NCI-H1436 treated with DMSO at 0.1 percent for 48 hours (cell line): ENCODE data around the gene NCKAP5.

Source experiments
- DNase-seq: peaks from one replicate; lab custom pipeline; 2025; lab: John Stamatoyannopoulos, UW

Gene NCKAP5

DNA sequence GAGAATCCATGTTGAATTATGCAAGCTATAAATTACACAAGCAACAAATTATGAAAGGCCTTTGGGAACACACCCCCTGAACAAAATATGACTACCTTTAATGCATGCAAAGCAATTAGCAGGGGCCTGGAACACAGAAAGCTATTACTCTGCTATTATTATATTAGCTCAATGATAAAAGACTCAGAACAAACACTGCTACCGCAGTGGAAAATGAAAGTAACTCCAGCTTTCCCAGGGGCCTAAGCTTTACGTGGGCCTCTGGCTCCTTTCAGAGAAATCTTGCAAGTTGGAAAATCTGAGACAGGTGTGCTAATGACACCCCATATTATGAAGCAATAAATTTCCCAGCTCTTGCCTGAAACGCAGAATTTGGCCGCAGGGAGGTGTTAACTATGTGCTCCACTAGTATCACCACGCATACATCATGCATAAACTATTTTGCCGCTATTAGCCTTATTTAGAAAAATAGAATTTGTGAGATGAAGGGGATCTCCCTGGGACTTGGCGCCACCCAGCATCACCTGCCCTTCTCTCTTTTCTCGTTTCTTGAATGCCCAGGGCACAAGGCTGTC, 576.7 kb downstream of the NCKAP5 start:
- peak; percentile 10 for DNase-seq

DNA sequence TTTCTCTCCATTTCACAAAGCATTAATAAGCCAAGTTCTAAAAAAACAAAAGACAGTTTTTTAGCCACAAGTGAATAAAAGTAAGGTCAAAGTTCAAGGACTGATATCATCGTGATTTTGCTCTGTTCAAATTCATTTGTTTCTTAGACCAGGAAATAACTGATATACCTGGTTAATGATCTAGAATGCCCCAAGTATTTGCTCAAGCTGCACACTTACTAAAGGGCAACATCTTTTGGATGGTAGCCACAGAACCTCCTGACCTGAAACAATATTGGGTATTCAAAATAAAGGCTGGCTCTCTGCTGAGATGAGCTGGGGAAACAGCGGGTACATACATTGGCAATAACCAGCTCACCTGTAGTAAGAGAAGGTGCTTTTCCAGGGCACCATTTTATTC, 583.5 kb downstream of the NCKAP5 start:
- DNase-seq: no peak

DNA sequence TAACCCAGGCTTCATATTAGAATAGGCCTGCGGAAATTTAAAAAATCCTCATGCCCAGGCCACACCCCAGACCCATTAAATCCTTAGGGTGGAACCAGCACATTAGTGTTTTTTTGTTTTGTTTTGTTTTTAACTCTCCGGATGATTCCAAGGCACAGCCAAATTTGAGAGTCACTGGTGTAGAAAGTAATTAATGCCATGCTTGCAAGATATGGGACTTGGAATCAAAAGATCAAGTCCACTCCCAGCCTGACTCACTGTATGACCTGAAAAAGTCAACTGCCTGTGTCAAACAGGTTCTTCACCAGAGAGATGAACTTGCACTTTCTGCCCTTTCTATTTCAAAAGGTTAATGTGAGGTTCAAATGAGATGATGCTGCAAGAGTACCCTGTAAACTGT, 588.0 kb downstream of the NCKAP5 start:
- no peak for DNase-seq

DNA sequence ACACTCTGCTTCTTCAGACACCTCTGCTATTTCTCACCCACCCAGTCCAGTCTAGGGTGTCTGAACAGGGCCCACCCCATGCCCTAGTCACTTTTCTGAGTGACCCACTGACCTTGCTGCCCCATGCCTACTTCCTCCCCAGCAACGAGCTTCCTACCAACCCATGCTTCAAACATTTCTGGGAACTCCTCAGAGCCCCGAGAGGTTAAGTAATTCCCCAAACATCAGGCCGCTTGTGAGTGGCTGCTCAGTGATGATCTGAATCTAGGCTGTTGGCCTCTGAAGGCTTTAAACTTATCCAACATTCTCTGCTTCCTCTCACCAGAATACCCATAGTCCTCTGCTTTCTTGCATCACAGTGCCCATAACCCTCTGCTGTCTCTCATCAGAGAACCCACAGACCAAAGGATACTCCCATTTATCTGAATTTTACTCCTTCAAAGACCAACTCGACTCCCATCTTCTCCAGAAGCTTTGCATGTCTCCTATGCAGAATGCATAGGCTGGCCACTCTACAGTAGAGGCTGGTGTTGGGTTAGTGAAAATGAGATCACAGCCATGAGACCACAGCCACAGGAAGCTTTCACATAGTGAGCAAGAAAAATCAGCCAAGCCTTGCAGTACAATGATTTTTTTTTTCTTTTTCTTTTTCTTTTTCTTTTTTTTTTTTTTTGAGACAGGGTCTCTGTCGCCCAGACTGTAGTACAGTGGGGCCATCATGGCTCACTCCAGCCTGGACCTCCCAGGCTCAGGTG, 588.7 kb downstream of the NCKAP5 start:
- no peak for DNase-seq

DNA sequence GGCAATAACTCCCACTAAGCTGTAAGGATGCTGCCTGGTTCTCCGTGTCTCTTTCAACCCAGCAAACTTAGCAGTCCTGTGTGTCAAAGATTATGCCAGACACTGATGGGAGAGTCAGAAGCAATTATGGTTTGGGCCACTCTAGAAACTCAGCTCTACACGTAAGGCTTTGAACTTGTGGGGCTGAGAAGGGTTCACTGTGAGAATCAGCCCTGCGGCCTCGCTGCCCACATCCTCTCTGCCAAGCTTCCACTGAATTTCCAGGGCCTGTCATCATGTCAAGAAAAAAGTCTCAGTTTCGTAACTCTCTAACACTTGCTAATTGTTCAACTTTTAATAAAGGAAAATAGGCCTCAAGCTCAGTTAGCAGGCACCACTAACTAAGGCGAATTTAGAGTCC, 589.4 kb downstream of the NCKAP5 start:
- no peak for DNase-seq

DNA sequence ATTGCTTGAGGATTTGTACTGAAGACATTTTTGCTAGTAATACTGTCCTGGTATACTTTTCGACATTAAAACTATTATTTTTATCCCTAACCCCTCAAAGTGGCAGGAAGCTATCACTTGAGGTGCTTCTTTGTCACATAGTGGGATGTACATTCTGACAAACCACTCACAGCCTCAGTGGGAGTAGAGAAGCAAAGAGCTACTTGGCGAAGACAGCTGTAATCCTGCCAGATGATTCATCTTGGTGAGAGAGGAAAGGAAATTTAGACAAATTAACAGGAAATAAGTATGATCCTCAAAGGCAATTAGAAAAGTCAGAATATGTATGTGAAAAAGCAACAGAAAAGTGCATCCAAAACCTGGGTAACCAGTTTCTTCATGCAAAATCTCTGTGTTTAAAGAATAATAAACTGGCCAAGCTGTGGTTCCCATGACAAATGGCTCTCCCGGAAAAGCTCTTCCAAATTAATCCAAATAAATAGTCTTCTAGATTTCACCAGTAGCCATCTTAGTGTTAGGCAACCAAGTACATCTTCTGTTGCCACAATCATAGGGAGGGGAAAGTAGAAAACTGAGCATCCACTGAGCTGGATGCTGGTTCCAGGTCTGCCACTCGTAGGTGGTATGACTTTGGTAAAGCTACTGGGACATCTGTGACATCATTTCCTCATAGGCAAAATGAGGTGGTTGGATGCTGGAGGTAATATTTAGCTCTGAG, 590.3 kb downstream of the NCKAP5 start:
- no peak for DNase-seq

DNA sequence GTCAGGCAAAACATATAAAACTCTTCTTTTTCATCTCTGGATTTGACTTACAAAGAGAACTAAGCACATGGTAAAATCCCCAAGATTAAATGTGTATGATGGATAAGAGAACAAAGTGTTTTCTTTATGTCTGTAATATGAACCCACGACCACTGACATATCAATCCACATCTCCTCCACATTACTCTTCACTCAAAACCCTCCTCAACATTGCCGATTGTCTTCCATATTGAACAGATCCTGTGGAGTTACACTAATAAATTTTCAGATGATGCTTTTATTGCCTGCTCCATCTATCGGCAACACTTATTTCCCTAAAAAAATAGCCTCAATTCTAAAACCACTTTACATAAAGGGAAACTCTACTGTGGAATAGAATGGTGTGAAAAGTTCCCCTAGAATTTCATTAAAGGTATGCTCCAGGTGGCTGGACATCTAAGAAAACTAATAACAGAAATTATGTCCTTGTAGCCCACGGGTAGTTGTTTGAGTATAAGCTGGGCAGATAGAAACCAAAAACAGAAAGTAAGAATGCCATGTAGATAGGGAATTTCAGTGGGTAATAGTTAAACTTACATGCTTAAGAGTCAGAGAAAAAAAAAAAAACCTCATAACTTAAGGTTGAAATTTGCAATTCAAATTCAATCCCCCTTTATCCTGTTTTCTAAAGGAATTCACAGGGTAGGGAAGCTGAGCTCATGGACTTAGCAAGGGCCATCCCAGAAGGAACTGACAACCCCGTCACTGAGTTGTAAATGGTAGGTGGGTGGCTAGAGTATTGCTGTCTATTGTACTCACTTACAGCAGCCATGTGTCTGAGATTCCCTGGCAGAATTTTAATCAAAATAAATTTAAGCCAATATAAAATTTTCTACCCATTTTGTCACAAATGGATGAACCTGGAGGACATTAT, 592.8 kb downstream of the NCKAP5 start:
- DNase-seq: no peak

DNA sequence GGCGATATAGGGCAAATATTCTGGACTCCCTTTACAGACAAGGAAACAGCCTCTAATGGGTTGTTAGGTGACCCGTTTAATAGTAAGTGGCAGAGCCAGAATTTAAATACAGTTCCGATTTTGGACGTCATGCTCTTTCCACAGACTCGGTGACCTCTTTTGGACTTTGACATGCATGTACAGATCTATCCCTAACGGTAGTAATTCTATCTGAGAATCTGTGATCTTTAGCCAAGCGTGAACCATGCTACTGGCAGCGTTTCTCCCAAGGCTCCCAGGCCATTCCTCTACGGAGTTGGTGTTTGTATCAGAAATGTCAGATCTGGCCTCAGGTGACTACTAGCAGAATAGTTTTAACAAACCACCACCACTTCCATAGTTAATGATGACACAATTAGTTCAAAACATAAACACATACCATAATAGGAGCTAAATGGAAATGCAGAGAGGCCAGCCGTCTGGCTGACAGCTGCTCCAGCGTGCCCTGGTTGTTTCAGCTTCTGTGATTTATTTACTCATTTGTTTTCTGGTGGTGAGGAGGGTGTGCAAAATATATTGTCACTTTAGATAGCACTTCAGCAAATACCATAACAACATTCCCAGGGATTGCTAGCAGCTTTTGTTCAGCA, 593.7 kb downstream of the NCKAP5 start:
- no peak for DNase-seq

DNA sequence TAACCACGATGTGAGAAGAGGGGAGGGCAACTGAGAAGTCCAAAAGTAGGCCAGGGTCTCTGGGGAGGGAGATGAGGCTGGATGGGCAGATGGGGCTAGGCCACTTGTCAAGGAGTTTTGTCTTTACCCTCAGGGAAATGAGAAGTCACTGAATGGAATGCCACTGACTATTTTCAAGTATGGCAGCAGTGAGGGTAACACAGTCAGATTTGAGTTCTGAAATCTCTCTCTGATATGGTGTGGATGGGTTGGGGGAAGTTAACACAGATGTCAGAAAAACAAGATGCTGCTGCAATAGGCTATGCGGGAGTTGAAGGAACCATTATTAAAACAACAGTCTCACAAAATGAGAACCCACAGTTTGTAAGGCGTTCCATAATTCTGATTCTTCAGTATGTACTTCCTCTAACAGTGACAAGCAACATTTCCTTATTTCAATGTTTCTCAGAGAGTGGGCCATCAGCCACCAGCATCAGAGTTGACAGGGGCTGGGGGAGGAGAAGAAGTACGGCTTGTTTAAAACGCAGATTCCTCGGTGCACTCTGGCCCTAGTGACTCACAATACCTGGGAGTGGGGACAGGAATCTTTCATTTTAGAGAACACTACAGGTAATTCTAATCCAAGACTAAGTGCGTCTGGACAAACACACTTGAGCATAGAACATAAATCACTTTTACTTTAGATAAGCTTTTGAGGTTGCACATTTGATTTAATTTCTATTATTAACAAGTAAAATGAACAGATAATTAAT, 596.8 kb downstream of the NCKAP5 start:
- no peak for DNase-seq

DNA sequence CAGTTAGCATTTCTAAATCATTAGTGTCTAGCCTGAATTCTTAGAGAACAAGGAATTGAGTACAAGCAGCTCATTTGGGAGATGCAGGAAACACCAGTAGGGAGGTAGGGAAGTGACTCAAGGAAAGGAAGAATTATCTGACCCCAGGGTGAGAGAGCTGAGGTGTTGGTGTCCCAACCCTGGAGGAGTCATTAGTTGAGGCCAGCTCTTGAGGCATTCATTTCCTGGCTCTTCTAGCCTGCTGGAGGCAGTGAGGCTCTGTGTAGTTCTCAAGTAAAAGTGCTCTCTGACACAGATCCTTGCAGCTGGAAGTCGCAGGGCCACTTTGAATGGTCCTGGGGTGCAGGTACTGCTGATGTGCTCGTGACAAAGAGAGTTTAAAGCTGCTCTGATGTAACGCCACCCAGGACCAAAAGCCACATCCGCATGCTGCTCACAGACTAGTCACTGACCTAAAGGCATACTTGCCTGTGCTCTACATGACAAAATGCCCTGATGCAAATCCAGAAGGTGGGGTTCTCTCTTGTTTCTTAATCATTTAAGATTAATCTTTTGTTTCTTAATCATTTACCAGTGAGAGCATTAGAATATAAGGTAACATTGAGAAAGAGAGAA, 598.8 kb downstream of the NCKAP5 start:
- no peak for DNase-seq

DNA sequence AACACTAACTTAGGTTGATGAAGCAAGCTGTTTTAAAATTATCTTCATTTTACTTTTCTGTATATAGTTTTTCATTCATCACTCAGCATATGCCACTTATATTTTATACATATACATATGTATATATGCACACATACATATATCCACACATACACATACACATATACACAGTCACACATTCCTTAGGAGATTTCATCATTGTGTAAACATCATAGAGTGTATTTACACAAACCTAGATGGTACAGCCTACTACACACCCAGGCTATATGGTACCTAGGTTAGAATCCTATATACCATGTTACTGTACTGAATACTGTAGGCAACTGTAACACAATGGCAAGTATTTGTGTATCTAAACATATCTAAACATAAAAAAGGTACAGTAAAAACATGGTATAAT, 602.8 kb downstream of the NCKAP5 start:
- DNase-seq: no peak

DNA sequence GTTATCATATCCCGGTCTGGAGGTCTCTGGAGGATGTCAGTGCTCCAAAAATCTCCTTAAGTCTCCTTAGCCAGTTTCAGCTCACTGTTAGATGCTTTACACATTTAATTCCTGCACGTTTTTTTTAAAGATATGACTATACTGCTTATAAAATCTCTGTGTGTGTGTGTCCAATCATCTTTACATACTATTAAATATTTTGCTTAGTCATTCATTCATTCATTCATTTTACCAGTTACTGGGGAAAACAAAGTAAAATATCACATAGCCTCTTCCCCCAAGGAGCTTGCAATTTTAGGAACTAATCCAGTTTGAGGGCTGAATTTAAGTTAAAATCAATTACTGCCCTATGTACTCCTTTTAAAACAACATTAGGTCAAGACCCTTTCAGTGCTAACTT, 605.1 kb downstream of the NCKAP5 start:
- no peak for DNase-seq

DNA sequence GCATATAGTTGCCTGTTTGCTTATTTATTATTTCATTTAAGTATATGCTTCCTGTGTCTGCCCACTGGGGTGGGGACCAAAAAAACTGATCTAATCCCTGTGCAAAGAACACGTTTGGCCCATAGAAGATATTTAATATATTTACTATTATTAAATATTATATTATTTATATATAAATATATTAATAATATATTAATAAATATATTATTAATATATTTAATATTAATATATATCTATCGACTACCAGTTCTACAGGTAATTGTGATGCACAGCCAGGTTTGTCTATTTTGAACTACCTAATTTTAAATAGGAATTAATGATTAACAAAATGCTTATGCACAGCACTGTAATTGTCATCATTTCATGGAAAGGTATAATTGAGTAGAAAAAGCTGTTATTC, 609.4 kb downstream of the NCKAP5 start:
- DNase-seq: no peak

DNA sequence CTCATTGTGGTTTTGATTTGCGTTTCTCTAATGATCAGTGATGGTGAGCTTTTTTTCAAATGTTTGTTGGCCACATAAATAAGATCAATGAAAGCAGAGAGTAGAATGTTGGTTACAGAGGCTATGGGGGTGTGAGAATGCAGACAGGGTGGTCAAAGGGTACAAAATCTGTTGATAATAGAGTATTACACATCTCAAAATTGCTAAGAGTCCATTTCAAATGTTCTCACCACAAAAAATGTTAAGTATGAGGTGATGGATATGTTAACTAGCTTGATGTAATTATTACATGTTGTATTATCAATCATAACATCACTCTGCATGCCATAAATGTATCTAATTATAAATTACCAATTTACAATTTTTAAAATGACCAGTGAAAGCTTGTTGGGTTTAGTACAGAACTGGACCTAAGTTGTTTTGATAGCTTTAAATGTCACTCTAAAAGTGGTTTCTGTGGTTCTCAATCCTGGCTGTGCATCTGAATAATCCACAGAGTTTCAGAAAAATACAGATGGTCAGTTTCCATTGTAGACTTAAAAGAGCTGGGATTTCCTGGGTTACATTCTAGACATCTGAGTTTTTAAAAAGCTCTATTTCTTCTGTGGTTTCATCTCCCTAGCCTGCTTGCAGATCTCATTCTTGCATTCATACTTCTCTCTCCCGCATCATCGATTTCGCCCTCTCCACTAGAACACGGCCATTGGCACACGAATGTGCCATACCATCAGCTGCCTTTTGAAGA, 612.2 kb downstream of the NCKAP5 start:
- no peak for DNase-seq

DNA sequence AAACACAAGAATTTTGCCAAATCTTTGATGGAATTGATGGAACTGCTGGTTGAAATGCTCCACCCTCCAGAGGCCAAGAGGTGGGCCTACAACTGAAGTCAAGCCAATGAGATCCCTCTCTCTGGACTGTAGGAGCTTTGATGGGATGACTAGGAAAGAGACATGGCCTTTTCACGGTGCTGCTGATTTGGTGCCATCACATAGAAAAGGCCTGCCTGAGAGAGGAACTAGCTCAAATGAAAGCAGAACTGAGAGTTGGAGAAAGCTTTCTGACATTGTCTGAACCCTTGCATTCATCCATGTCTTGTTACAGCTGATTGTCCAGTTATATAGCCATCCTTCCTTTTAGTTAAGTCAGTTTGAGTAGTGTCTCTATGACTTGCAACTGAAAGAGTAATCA, 614.5 kb downstream of the NCKAP5 start:
- DNase-seq: no peak

DNA sequence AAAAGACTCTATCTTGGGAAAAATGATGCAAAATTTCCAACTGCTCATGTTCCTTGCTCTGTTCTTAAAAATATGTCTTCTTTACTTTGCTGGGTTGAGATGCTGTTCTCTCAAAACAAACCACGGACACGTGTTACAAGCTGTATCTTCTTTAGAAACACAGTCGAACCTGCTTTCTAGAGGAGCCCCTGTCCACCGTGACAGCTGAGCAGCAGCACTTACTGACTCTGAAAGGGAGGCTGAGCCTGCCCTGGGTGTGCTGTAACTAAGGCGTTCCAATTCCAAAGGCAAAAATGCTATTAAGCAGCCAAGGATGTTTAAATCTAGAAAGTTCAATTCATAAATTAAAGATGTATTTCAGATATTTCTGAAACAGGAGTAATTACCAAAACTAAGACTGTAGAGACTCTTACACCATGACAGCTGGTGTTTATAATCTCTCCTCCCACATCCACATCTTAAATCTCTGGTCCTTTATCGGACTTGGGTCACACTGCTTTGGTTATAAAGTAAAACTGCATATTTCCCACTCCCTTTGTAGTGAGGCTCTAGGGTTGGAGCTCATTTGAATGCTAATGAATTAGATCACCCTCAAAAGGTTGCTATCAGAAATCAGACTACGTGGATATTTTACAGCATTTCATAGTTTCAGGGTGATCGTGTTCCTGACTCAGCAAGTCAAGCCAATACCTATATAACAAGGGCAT, 617.1 kb downstream of the NCKAP5 start:
- no peak for DNase-seq

DNA sequence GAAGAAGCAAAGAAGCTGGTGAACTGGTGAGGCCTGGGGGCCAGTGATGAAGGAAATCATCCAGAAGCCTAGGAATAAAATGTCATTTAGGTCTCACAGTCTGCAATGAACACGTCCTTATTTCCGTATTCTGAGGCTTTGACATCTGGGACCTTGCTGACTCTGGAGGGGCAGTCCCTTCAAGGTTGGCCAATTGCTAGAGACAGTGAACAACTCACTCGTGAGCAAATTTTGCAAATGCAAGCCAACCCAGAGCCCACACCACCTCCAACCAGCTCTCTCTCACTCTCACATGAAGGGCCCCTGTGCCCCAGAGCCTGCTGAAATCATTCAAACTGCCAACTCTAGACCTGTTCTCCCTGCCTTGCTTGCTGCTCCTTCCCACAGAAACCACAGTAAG, 619.2 kb downstream of the NCKAP5 start:
- no peak for DNase-seq

DNA sequence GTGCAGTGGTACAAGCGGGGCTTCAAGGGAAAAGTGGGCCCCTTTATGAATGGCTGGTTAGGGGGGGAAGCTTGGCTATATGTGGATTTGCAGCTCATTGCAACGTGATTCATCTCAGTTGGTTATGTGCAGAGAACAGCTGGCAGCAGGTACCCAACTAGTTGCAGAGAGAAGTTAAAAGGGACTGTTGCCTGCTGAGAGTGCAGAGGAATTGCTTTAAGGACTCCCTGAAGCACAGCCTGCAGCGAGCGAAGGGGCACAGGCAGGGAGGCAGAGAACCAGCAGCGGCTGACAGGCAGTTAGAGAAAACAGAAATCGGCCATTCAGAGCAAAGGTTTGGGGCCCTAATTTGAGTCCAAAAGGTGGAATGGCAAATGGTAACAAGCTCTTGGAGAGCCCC, 620.1 kb downstream of the NCKAP5 start:
- DNase-seq: no peak

DNA sequence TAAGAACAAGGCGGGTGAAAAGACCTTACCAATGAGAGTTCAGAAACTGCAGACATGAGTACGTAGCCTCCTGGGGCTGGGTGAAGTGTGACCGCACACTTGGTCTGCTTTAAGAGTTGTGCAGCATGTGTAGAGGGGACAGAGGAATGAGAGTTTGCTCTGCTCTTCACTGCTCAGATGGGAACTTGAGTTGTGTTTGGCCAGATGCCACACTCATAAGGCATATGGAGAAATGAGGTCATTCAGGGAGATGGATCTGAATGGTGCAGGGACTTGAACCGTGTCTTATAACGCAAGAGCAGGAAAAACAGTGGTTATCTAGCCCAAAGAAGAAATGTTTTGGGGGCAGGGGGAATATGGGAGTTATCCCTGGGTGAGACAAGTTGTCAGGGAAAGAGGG, 624.4 kb downstream of the NCKAP5 start:
- DNase-seq: no peak
